ENCODE results near the gene AP3B2.

DNA sequence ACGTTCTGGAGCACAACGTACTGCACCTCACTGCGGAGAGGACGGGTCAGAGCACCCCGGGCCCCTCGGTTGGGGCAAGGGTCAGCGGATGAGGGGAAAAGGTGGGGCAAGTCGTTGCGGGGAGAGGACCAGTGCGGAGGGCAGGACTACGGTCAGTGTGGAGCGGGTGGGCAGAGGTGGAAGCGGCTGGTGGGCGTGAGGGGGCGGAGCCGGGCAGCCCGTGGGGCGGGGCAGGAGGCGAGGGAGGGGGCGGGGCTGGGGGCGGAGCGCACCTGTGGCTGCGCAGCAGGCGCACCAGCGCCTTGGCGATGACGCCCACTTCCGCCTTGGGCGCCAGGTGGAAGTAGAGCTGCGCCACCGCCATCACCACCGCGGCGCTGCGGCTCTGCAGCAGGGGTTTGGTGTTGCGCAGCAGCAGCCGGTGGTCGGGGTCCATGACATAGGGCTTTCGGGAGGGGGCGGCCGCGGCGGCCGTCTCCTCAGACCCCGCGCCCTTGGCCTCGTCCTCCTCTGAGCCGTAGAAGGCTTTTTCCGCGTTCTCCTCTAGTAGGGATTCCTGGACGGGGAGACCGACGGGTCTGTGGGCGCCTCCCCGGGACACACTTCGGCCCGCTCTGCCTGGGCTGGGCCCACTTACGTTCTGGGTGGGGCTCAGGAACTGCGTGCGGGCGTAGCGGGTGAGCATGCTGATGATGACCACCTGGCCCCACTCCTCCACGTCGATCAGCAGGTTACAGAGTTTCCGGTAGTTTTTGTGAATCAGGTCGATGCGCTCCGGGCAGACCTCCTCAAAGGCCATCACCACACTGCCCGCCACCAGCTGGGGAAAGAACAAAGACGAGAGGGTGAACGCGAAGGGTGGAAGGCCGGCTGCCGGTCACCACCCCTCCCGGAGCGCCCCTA is 29.2 kb downstream of the AP3B2 start:
- TF ChIP-seq POLR2A (IDR thresholded peaks at IDR 0.05): peak in 1 of 2 donors; percentile 41
- TF ChIP-seq, protein P1, sequence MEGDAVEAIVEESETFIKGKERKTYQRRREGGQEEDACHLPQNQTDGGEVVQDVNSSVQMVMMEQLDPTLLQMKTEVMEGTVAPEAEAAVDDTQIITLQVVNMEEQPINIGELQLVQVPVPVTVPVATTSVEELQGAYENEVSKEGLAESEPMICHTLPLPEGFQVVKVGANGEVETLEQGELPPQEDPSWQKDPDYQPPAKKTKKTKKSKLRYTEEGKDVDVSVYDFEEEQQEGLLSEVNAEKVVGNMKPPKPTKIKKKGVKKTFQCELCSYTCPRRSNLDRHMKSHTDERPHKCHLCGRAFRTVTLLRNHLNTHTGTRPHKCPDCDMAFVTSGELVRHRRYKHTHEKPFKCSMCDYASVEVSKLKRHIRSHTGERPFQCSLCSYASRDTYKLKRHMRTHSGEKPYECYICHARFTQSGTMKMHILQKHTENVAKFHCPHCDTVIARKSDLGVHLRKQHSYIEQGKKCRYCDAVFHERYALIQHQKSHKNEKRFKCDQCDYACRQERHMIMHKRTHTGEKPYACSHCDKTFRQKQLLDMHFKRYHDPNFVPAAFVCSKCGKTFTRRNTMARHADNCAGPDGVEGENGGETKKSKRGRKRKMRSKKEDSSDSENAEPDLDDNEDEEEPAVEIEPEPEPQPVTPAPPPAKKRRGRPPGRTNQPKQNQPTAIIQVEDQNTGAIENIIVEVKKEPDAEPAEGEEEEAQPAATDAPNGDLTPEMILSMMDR (IDR thresholded peaks at IDR 0.05): peak in 3 of 6 experiments; percentile 4 to 31 (median 11)
